Measurements from ENCODE around the gene TCEANC.

DNA sequence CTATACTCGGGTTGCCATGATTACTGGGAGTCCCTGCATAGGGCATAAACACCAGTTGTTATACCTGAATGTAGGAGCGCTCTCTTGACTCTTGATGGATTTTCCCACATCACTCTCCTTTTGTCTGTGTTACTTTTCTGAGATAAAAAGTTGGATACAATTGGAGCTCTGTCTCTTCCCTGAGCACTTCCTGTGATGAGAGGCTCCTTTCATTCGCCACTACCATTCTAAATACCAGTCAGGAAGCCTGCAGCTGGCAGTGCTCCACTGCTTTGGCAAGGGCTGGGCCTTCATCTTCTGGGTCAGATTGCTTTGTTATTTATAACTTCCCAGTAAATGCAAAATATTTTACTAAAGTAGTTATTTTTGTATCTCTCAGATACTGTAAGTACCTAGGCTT is 13.9 kb downstream of the TCEANC start:
- TF ChIP-seq POLR2AphosphoS5 (IDR thresholded peaks at IDR 0.05; ENCODE audit: borderline replicate concordance, low read depth, low read length) (no peak), EZH2 (IDR thresholded peaks at IDR 0.05) (no peak)

Measured in SK-N-MC (cell line).